ENCODE results near the gene SLC8B1. TPM values are rescaled to one million over a fixed set of nuclear protein-coding genes. Genes with fewer than 3 reads are reported as not detected.
A peak's percentile ranks its signal among the peaks of the same experiment; 100 is the strongest.

SLC8B1 gene
- total and polyA plus RNA-seq, 8 donors: 13.0 to 39.1 (median 19.7) TPM

- Histone ChIP-seq H3K4me3 (no peak overlapping the region), H3K27ac (no peak overlapping the region), H3K4me1 (no peaks in the 10 kb centered on the region), H3K36me3 (peaks cover 0 to 38% (median 0%) of the 10 kb centered on the region in 3 donors), H3K27me3 (no peaks in the 10 kb centered on the region), H3K9me3 (no peaks in the 10 kb centered on the region)
- no peak for DNase-seq
- WGBS, 2 donors: 90 to 93% methylated on average over 7 of the region's 7 CpGs
- TF ChIP-seq CTCF (IDR thresholded peaks at IDR 0.05): no peak
- intact Hi-C loops (cut with DNase I): loop anchor here in 1 of 3 donors (10.0 kb wide), 1 partner anchor 109 kb away; the partner anchor contains the start of gene SDSL
- ATAC-seq: no peak
- no peak for FAIRE-seq
These were observed 18.8 kb downstream of the SLC8B1 start for GRCh38 chr12:113316155-113316554.

GRCh38 chr12:113315358-113315757, 19.6 kb downstream of the SLC8B1 start:
- H3K4me3 ChIP-seq: no peak overlapping the region
- no peaks in the 10 kb centered on the region for H3K9me3 ChIP-seq
- no peak for FAIRE-seq
- DNase-seq: no peak
- H3K27ac ChIP-seq: no peak overlapping the region
- H3K36me3 ChIP-seq: peaks cover 0 to 38% (median 0%) of the 10 kb centered on the region in 3 donors
- 84 to 88% methylated on average over 9 of the region's 9 CpGs for WGBS, 2 donors
- ATAC-seq: no peak
- intact Hi-C loops (cut with DNase I): loop anchor here in 1 of 3 donors (10.0 kb wide), 1 partner anchor 109 kb away; the partner anchor contains the start of gene SDSL
- no peak for TF ChIP-seq CTCF (IDR thresholded peaks at IDR 0.05)
- no peaks in the 10 kb centered on the region for H3K27me3 ChIP-seq
- no peaks in the 10 kb centered on the region for H3K4me1 ChIP-seq

GRCh38 chr12:113314121-113314529, 20.8 kb downstream of the SLC8B1 start:
- no peaks in the 10 kb centered on the region for H3K27me3 ChIP-seq
- DNase-seq: no peak
- ATAC-seq: peak in 1 of 4 donors; percentile 17
- TF ChIP-seq CTCF (IDR thresholded peaks at IDR 0.05): no peak
- H3K36me3 ChIP-seq: peaks cover 0 to 38% (median 0%) of the 10 kb centered on the region in 3 donors
- H3K9me3 ChIP-seq: no peaks in the 10 kb centered on the region
- no peaks in the 10 kb centered on the region for H3K4me1 ChIP-seq
- WGBS, 2 donors: 81% methylated on average over 7 of the region's 7 CpGs
- intact Hi-C loops (cut with DNase I): loop anchor here in 2 of 3 donors (5.0 to 10.0 kb wide), 2 partner anchors 111 to 113 kb away; partner anchors contain the start of gene SDSL (in 1 of the 2)
- no peak for FAIRE-seq
- no peak overlapping the region for H3K4me3 ChIP-seq
- no peak overlapping the region for H3K27ac ChIP-seq

GRCh38 chr12:113310489-113310888, 24.4 kb downstream of the SLC8B1 start:
- Histone ChIP-seq H3K27me3 (no peaks in the 10 kb centered on the region), H3K27ac (no peak overlapping the region), H3K36me3 (peaks cover 0 to 29% (median 3%) of the 10 kb centered on the region in 3 donors), H3K4me3 (no peak overlapping the region), H3K4me1 (no peaks in the 10 kb centered on the region), H3K9me3 (no peaks in the 10 kb centered on the region)
- ATAC-seq: no peak
- no peak for FAIRE-seq
- 98 to 100% methylated on average over 1 of the region's 1 CpG for WGBS, 2 donors
- DNase-seq: no peak
- intact Hi-C loops (cut with DNase I): loop anchor here in 2 of 3 donors (5.0 to 10.0 kb wide), 2 partner anchors 114 to 117 kb away; partner anchors contain the start of gene SDSL (in 1 of the 2)
- no peak for TF ChIP-seq CTCF (IDR thresholded peaks at IDR 0.05)

GRCh38 chr12:113306382-113306781, 28.5 kb downstream of the SLC8B1 start:
- no peak overlapping the region for H3K4me3 ChIP-seq
- H3K36me3 ChIP-seq: peaks cover 0 to 14% (median 8%) of the 10 kb centered on the region in 3 donors
- no peak for TF ChIP-seq CTCF (IDR thresholded peaks at IDR 0.05)
- no peaks in the 10 kb centered on the region for H3K9me3 ChIP-seq
- ATAC-seq (no peak), FAIRE-seq (no peak), DNase-seq (no peak)
- no peak overlapping the region for H3K27ac ChIP-seq
- intact Hi-C loops (cut with DNase I): no loop called here
- 92 to 94% methylated on average over 11 of the region's 11 CpGs for WGBS, 2 donors
- no peaks in the 10 kb centered on the region for H3K27me3 ChIP-seq
- no peaks in the 10 kb centered on the region for H3K4me1 ChIP-seq
